GM18861 (cell line): Measurements from ENCODE around the gene TMEM40.
"Not testable (repeated sequence)": the region's sequence is repeated elsewhere in the genome, so short reads cannot be mapped to it uniquely, and the experiment has no call there.

Experiments
- ATAC-seq: cut with Tn5 transposase; IDR thresholded peaks from one replicate; pipeline ENCODE4 v1.9.1; 2021; ENCODE audit not compliant: unreplicated experiment

TMEM40 gene

GRCh38 chr3:12759097-12759679, at the start of gene TMEM40:
Gene TMEM40, minus strand, starts transcription at chr3:12759259. Its CDS starts 9,427 bp downstream, at chr3:12749832.
- ATAC-seq, result no peak

- no peak for ATAC-seq
Measured at GRCh38 chr3:12808587-12808986, 49.5 kb upstream of the TMEM40 start.

GRCh38 chr3:12807601-12808359, 48.7 kb upstream of the TMEM40 start:
- no peak for ATAC-seq

- ATAC-seq, result no peak
Measured at GRCh38 chr3:12807066-12807465, 48.0 kb upstream of the TMEM40 start.

GRCh38 chr3:12803371-12803770, 44.3 kb upstream of the TMEM40 start:
- ATAC-seq, result no peak

- no peak for ATAC-seq
Measured at GRCh38 chr3:12799525-12800440, 40.7 kb upstream of the TMEM40 start.

- no peak for ATAC-seq
Measured at GRCh38 chr3:12798559-12799179, 39.6 kb upstream of the TMEM40 start.

GRCh38 chr3:12797892-12798558, 39.0 kb upstream of the TMEM40 start:
- no peak for ATAC-seq

- no peak for ATAC-seq
Measured at GRCh38 chr3:12797124-12797891, 38.2 kb upstream of the TMEM40 start.

GRCh38 chr3:12796171-12797123, 37.4 kb upstream of the TMEM40 start, which contains the start of gene CAND2:
Gene CAND2, plus strand, starts transcription at chr3:12796680. Its CDS starts 41 bp downstream, at chr3:12796721.
- ATAC-seq, result no peak

- no peak for ATAC-seq
Measured at GRCh38 chr3:12793701-12794100, 34.6 kb upstream of the TMEM40 start.

- ATAC-seq, result no peak
Measured at GRCh38 chr3:12791430-12791829, 32.4 kb upstream of the TMEM40 start.

GRCh38 chr3:12787967-12788690, 29.1 kb upstream of the TMEM40 start:
- ATAC-seq, result not testable (repeated sequence)

- ATAC-seq, result not testable (repeated sequence)
Measured at GRCh38 chr3:12787346-12787745, 28.3 kb upstream of the TMEM40 start.

GRCh38 chr3:12785096-12785495, 26.0 kb upstream of the TMEM40 start:
- no peak for ATAC-seq

- ATAC-seq, result no peak
Measured at GRCh38 chr3:12782172-12782815, 23.2 kb upstream of the TMEM40 start.

- no peak for ATAC-seq
Measured at GRCh38 chr3:12780751-12781150, 21.7 kb upstream of the TMEM40 start.
